H9 (cell line): ENCODE measurements around the gene SPSB3. TPM values are rescaled to one million over a fixed set of nuclear protein-coding genes. Genes with fewer than 3 reads are reported as not detected.

Experiments used
- DNase-seq: peaks from one replicate; pipeline ENCODE4 v3.0.0-alpha.2; 2017
- H2AFZ ChIP-seq: one replicate; pipeline ENCODE4 v1.6.1; 2013; ENCODE audit warnings: mild to moderate bottlenecking, low read length, control low read depth, moderate library complexity
- H2AK5ac ChIP-seq: 2 replicates; pipeline ENCODE4 v1.6.1; 2013; ENCODE audit warnings: low read length, control low read depth, mixed read lengths; ENCODE audit not compliant: insufficient read length
- H2BK120ac ChIP-seq: one replicate; pipeline ENCODE4 v1.6.1; 2013; ENCODE audit warnings: low read depth, mild to moderate bottlenecking, low read length, control low read depth, inconsistent platforms; ENCODE audit not compliant: poor library complexity, severe bottlenecking
- H2BK12ac ChIP-seq: 2 replicates; pipeline ENCODE4 v1.6.1; 2013; ENCODE audit warnings: low read length, control low read depth, mixed read lengths, low read depth; ENCODE audit not compliant: insufficient read length
- H2BK15ac ChIP-seq: 2 replicates; pipeline ENCODE4 v1.6.1; 2013; ENCODE audit warnings: low read depth, low read length, control low read depth
- H2BK20ac ChIP-seq: one replicate; pipeline ENCODE4 v1.6.1; 2013; ENCODE audit warnings: low read depth, mild to moderate bottlenecking, low read length, control low read depth, inconsistent platforms; ENCODE audit not compliant: poor library complexity, severe bottlenecking
- H2BK5ac ChIP-seq: 2 replicates; pipeline ENCODE4 v1.6.1; 2013; ENCODE audit warnings: low read length, control low read depth, mixed read lengths; ENCODE audit not compliant: insufficient read length
- H3K14ac ChIP-seq: 2 replicates; pipeline ENCODE4 v1.6.1; 2013; ENCODE audit warnings: low read length, control low read depth; ENCODE audit not compliant: insufficient read depth
- H3K18ac ChIP-seq: 2 replicates; pipeline ENCODE4 v1.6.1; 2013; ENCODE audit warnings: low read depth, mild to moderate bottlenecking, mixed read lengths, low read length, control low read depth; ENCODE audit not compliant: insufficient read length
- H3K23ac ChIP-seq: 2 replicates; pipeline ENCODE4 v1.6.1; 2013; ENCODE audit warnings: low read length, control low read depth, mixed read lengths, low read depth; ENCODE audit not compliant: insufficient read length
- H3K23me2 ChIP-seq: 2 replicates; pipeline ENCODE4 v1.6.1; 2013; ENCODE audit warnings: low read depth, mild to moderate bottlenecking, mixed read lengths, low read length, control low read depth; ENCODE audit not compliant: insufficient read length, poor library complexity, severe bottlenecking
- H3K27ac ChIP-seq: 2 replicates; pipeline ENCODE4 v1.5.1; 2013; ENCODE audit warnings: low read length, control low read depth, mixed read lengths, low read depth; ENCODE audit not compliant: insufficient read length
- H3K27me3 ChIP-seq: 2 replicates; pipeline ENCODE4 v1.6.1; 2013; ENCODE audit warnings: low read length, control low read depth, inconsistent platforms; ENCODE audit not compliant: insufficient read depth
- H3K4ac ChIP-seq: 2 replicates; pipeline ENCODE4 v1.6.1; 2013; ENCODE audit warnings: low read depth, mild to moderate bottlenecking, control low read depth, inconsistent platforms, low read length, moderate library complexity
- H3K4me1 ChIP-seq: 2 replicates; pipeline ENCODE4 v1.6.1; 2013; ENCODE audit warnings: low read length, control low read depth, inconsistent platforms; ENCODE audit not compliant: insufficient read depth
- H3K4me2 ChIP-seq: 2 replicates; pipeline ENCODE4 v1.6.1; 2013; ENCODE audit warnings: low read length, control low read depth, mixed read lengths; ENCODE audit not compliant: insufficient read length, insufficient read depth
- H3K56ac ChIP-seq: 2 replicates; pipeline ENCODE4 v1.6.1; 2013; ENCODE audit warnings: low read depth, mild to moderate bottlenecking, mixed read lengths, low read length, control low read depth; ENCODE audit not compliant: insufficient read length
- H3K79me1 ChIP-seq: 2 replicates; pipeline ENCODE4 v1.6.1; 2013; ENCODE audit warnings: low read depth, mild to moderate bottlenecking, moderate library complexity, low read length, control low read depth, inconsistent platforms; ENCODE audit not compliant: insufficient read depth, poor library complexity, severe bottlenecking
- H3K79me2 ChIP-seq: 2 replicates; pipeline ENCODE4 v1.6.1; 2013; ENCODE audit warnings: low read length, control low read depth, inconsistent platforms; ENCODE audit not compliant: insufficient read depth
- H3K9ac ChIP-seq: 2 replicates; pipeline ENCODE4 v1.6.1; 2013; ENCODE audit warnings: low read length, control low read depth, mixed read lengths; ENCODE audit not compliant: insufficient read length; ENCODE audit errors: extremely low read depth
- H3K9me3 ChIP-seq: one replicate; pipeline ENCODE4 v1.6.1; 2013; ENCODE audit warnings: low read depth, low read length, inconsistent platforms; ENCODE audit not compliant: control insufficient read depth
- H3T11ph ChIP-seq: one replicate; pipeline ENCODE4 v1.6.1; 2013; ENCODE audit warnings: mild to moderate bottlenecking, low read length, control low read depth, inconsistent platforms
- H4K20me1 ChIP-seq: one replicate; pipeline ENCODE4 v1.6.1; 2013; ENCODE audit not compliant: control insufficient read depth, insufficient read length, insufficient read depth
- H4K5ac ChIP-seq: 2 replicates; pipeline ENCODE4 v1.6.1; 2013; ENCODE audit warnings: low read depth, mild to moderate bottlenecking, mixed read lengths, low read length, control low read depth; ENCODE audit not compliant: insufficient read length
- H4K8ac ChIP-seq: replicated peaks from 2 replicates; pipeline ENCODE4 v1.6.1; 2013; ENCODE audit warnings: low read length, control low read depth, mixed read lengths, low read depth; ENCODE audit not compliant: insufficient read length
- H4K91ac ChIP-seq: 2 replicates; pipeline ENCODE4 v1.6.1; 2013; ENCODE audit warnings: low read depth, mild to moderate bottlenecking, moderate library complexity, mixed read lengths, low read length, control low read depth; ENCODE audit not compliant: insufficient read length
- H3K27ac Mint-ChIP-seq, 3 experiments: 2 replicates in 2 of 3; 3 replicates in 1 of 3; pipeline ENCODE4 v1.8.0; 2020 to 2021; ENCODE audit warnings: mixed read lengths in 3 of 3, mild to moderate bottlenecking in 1 of 3, moderate library complexity in 1 of 3
- H3K27me3 Mint-ChIP-seq: 2 replicates; pipeline ENCODE4 v1.8.0; 2021; ENCODE audit warnings: low read depth, mild to moderate bottlenecking, moderate library complexity, mixed read lengths
- H3K36me3 Mint-ChIP-seq, 3 experiments: 2 replicates in 2 of 3; 3 replicates in 1 of 3; pipeline ENCODE4 v1.8.0; 2020 to 2021; ENCODE audit warnings: low read depth in 3 of 3, mixed read lengths in 3 of 3; ENCODE audit not compliant: insufficient read depth in 1 of 3
- H3K4me1 Mint-ChIP-seq, 2 experiments: 2 replicates each; pipeline ENCODE4 v1.8.0; 2020; ENCODE audit warnings: mixed read lengths in 2 of 2
- H3K4me3 Mint-ChIP-seq, 2 experiments: 2 replicates in 1 of 2; 3 replicates in 1 of 2; pipeline ENCODE4 v1.8.0; 2020 to 2021; ENCODE audit warnings: mild to moderate bottlenecking in 2 of 2, mixed read lengths in 2 of 2, moderate library complexity in 1 of 2
- H3K9me3 Mint-ChIP-seq, 2 experiments: 2 replicates in 1 of 2; 3 replicates in 1 of 2; pipeline ENCODE4 v1.8.0; 2020; ENCODE audit warnings: mild to moderate bottlenecking in 2 of 2, mixed read lengths in 2 of 2, moderate library complexity in 1 of 2
- CTCF ChIP-seq: fragments of 200-600 bp; sonication (generic); conservative IDR thresholded peaks from 3 replicates; pipeline ENCODE4 v1.8.0; 2021; ENCODE audit warnings: antibody characterized with exemption, mild to moderate bottlenecking
- WGBS: extraction: QIAGEN DNeasy Blood & Tissue Kit; methylation state at CpG from one replicate; pipeline ENCODE4 v1.1.7; 2013; ENCODE audit warnings: missing lambda C conversion rate, low lambda C conversion rate, mixed read lengths; ENCODE audit not compliant: insufficient read length; ENCODE audit errors: extremely low coverage; 5-methylcytosine and 5-hydroxymethylcytosine counted together
- total RNA-seq: library from RNA; stranded (reverse); gene quantifications from 2 replicates; pipeline ENCODE4 v1.2.1, GENCODE V29; 2021

SPSB3 gene
- total RNA-seq, 1 experiment from 2014 or later: 19.9 TPM

GRCh38 chr16:1825864-1826690 is 43.7 kb upstream of the SPSB3 start:
- Histone ChIP-seq H3K4ac (no peak overlapping the region), H4K5ac (no peak overlapping the region), H2BK12ac (no peak overlapping the region), H2BK20ac (no peak overlapping the region), H3K23ac (no peak overlapping the region), H3K4me2 (peak overlapping the region; percentile 65), H3K4me1 (peaks cover 2% of the 10 kb centered on the region; the same call in 1 of the 2 replicates), H3K56ac (no peak overlapping the region), H4K20me1 (no peaks in the 10 kb centered on the region), H3K79me2 (peaks cover 4% of the 10 kb centered on the region; the same call in 1 of the 2 replicates), H3K18ac (no peak overlapping the region), H4K91ac (no peak overlapping the region), H3K23me2 (peaks cover 10% of the 10 kb centered on the region), H2BK5ac (no peak overlapping the region), H3K14ac (no peak overlapping the region), H2AFZ (no peak overlapping the region), H3K27me3 (no peaks in the 10 kb centered on the region), H3K9ac (no peak overlapping the region), H3K27ac (no peak overlapping the region), H3K79me1 (peaks cover 10% of the 10 kb centered on the region), H3T11ph (no peak overlapping the region), H3K9me3 (no peaks in the 10 kb centered on the region), H2BK120ac (no peak overlapping the region), H4K8ac (no peak overlapping the region), H2BK15ac (no peak overlapping the region), H2AK5ac (no peak overlapping the region)
- DNase-seq: no peak
- peak overlapping the region; percentile 61 to 80 for H3K4me3 Mint-ChIP-seq
- peaks cover 0 to 4% (median 0%) of the 10 kb centered on the region in 3 experiments; a peak in 4 of 7 replicates for H3K36me3 Mint-ChIP-seq
- H3K27ac Mint-ChIP-seq: no peak overlapping the region
- H3K9me3 Mint-ChIP-seq: no peaks in the 10 kb centered on the region; a peak in 1 of 5 replicates
- TF ChIP-seq CTCF: no peak; the same call in 2 of the 3 replicates
- peaks cover 4% of the 10 kb centered on the region; the same call in 1 of the 2 replicates for H3K27me3 Mint-ChIP-seq
- no CpG with 5 or more reads among the region's 96 CpGs for WGBS
- peaks cover 11 to 18% of the 10 kb centered on the region in 2 experiments for H3K4me1 Mint-ChIP-seq
